ENCODE results near the gene ATP8B4.

The ATP8B4 gene

DNA sequence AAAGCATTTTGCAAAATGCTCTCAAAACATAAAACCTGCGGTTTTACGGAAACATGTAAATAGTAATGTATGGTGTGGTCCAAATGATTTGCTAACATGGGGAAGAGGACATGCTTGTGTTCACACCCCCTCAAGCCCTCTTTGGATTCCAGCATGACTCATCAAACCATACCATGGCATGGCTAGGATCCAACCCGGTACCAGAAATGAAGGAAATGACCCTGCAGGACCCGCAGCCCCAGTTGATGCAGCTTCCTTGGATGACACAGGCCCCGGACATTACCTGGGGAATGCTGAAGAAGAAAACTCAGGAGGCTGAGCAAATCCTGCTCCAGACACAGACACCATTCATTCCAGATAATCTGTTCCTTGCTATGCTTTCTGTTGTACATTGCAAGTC, 275.3 kb downstream of the ATP8B4 start:
- ChIA-PET POLR2A (no interaction called here), CTCF (no interaction called here)
- no peak for DNase-seq (ENCODE audit: extremely low spot score)
- TF ChIP-seq, protein P1, sequence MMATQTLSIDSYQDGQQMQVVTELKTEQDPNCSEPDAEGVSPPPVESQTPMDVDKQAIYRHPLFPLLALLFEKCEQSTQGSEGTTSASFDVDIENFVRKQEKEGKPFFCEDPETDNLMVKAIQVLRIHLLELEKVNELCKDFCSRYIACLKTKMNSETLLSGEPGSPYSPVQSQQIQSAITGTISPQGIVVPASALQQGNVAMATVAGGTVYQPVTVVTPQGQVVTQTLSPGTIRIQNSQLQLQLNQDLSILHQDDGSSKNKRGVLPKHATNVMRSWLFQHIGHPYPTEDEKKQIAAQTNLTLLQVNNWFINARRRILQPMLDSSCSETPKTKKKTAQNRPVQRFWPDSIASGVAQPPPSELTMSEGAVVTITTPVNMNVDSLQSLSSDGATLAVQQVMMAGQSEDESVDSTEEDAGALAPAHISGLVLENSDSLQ (IDR thresholded peaks at IDR 0.05), result no peak
- TF ChIP-seq BHLHE40 (IDR thresholded peaks at IDR 0.05; ENCODE audit: borderline replicate concordance) (no peak), NFRKB (IDR thresholded peaks at IDR 0.05) (no peak), ELF4 (IDR thresholded peaks at IDR 0.05) (no peak), FOXK2 (IDR thresholded peaks at IDR 0.05) (no peak), SP1 (IDR thresholded peaks at IDR 0.05) (no peak), TARDBP (IDR thresholded peaks at IDR 0.05) (no peak), HDGF (IDR thresholded peaks at IDR 0.05; ENCODE audit: borderline replicate concordance) (no peak), LEF1 (IDR thresholded peaks at IDR 0.05; ENCODE audit: borderline replicate concordance) (no peak)

DNA sequence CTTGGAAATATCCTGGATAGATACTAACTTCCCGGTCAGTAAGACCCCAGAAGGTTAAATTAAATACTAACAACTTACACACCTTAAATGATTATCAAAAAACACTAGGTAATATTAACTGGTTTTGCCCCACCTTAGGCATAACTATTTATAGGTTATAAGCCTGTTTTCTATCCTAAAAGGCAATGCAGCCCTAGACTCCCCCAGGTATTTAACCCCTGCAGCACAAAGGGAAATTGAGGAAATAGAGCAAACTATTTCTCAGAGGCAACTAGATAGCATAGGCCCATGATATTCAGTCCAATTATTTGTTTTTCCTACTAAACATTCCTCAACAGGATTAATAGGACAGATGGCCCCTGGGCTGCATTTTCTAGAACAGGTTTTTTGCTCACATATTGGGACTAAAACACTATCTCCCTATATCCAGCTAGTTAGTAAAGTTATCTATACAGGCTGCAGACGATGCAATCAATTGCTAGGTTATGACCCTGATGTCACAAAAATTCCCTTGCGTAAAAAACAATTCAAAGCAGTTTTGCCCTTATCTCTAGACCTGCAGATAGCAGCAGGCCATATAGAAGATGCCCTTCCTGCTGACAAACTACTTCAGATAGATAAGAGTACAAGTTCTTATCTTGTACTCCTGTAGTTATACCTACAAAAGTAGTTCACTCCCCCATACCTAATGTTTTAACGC, 276.9 kb downstream of the ATP8B4 start:
- DNase-seq (ENCODE audit: extremely low spot score), result no peak
- TF ChIP-seq CTBP1 (IDR thresholded peaks at IDR 0.05; ENCODE audit: borderline replicate concordance) (no peak), L3MBTL2 (conservative IDR thresholded peaks at IDR 0.05) (no peak), LEF1 (IDR thresholded peaks at IDR 0.05; ENCODE audit: borderline replicate concordance) (no peak), SUZ12 (IDR thresholded peaks at IDR 0.05) (no peak), HDGF (IDR thresholded peaks at IDR 0.05; ENCODE audit: borderline replicate concordance) (no peak), FOXA1 (IDR thresholded peaks at IDR 0.05) (no peak), ZNF384 (IDR thresholded peaks at IDR 0.05) (no peak), NFRKB (IDR thresholded peaks at IDR 0.05) (no peak), TARDBP (IDR thresholded peaks at IDR 0.05) (no peak), BHLHE40 (IDR thresholded peaks at IDR 0.05; ENCODE audit: borderline replicate concordance) (no peak), FOXK2 (IDR thresholded peaks at IDR 0.05) (no peak), ARNT (IDR thresholded peaks at IDR 0.05) (no peak), SP1 (IDR thresholded peaks at IDR 0.05) (no peak), FOXM1 (IDR thresholded peaks at IDR 0.05; ENCODE audit: borderline replicate concordance) (no peak), ELF4 (IDR thresholded peaks at IDR 0.05) (no peak)
- TF ChIP-seq, protein P1 (IDR thresholded peaks at IDR 0.05), result no peak
- ChIA-PET CTCF (no interaction called here), POLR2A (no interaction called here)

- CTCF ChIA-PET, result interaction anchor here (0.7 kb wide), 1 partner anchor 600 kb away, joined by 3 read pairs; no protein-coding TSS in a partner anchor
- no peak for DNase-seq (ENCODE audit: extremely low spot score)
- TF ChIP-seq ZNF384 (IDR thresholded peaks at IDR 0.05) (no peak), L3MBTL2 (conservative IDR thresholded peaks at IDR 0.05) (no peak), HDGF (IDR thresholded peaks at IDR 0.05; ENCODE audit: borderline replicate concordance) (no peak), TARDBP (IDR thresholded peaks at IDR 0.05) (no peak), ARNT (IDR thresholded peaks at IDR 0.05) (no peak), NFRKB (IDR thresholded peaks at IDR 0.05) (no peak), LEF1 (IDR thresholded peaks at IDR 0.05; ENCODE audit: borderline replicate concordance) (no peak)
- TF ChIP-seq, protein P1 (IDR thresholded peaks at IDR 0.05), result no peak
- POLR2A ChIA-PET, result no interaction called here
Observed at GRCh38 chr15:49832511-49832910, 286.5 kb downstream of the ATP8B4 start.

GRCh38 chr15:49831206-49831965, 287.6 kb downstream of the ATP8B4 start:
- no peak for DNase-seq (ENCODE audit: extremely low spot score)
- ChIA-PET POLR2A (no interaction called here), CTCF (interaction anchor here (0.7 kb wide), 1 partner anchor 599 kb away, joined by 3 read pairs; no protein-coding TSS in a partner anchor)
- TF ChIP-seq NFRKB (IDR thresholded peaks at IDR 0.05) (no peak), FOXA1 (IDR thresholded peaks at IDR 0.05) (no peak), ELF4 (IDR thresholded peaks at IDR 0.05) (no peak), HDGF (IDR thresholded peaks at IDR 0.05; ENCODE audit: borderline replicate concordance) (no peak), ARNT (IDR thresholded peaks at IDR 0.05) (no peak), L3MBTL2 (conservative IDR thresholded peaks at IDR 0.05) (no peak), FOXK2 (IDR thresholded peaks at IDR 0.05) (no peak), BHLHE40 (IDR thresholded peaks at IDR 0.05; ENCODE audit: borderline replicate concordance) (no peak), ZNF384 (IDR thresholded peaks at IDR 0.05) (no peak), CTBP1 (IDR thresholded peaks at IDR 0.05; ENCODE audit: borderline replicate concordance) (no peak), LEF1 (IDR thresholded peaks at IDR 0.05; ENCODE audit: borderline replicate concordance) (no peak), SP1 (IDR thresholded peaks at IDR 0.05) (no peak), SUZ12 (IDR thresholded peaks at IDR 0.05) (no peak), FOXM1 (IDR thresholded peaks at IDR 0.05; ENCODE audit: borderline replicate concordance) (no peak), TARDBP (IDR thresholded peaks at IDR 0.05) (no peak)
- TF ChIP-seq, protein P1 (IDR thresholded peaks at IDR 0.05), result no peak

DNA sequence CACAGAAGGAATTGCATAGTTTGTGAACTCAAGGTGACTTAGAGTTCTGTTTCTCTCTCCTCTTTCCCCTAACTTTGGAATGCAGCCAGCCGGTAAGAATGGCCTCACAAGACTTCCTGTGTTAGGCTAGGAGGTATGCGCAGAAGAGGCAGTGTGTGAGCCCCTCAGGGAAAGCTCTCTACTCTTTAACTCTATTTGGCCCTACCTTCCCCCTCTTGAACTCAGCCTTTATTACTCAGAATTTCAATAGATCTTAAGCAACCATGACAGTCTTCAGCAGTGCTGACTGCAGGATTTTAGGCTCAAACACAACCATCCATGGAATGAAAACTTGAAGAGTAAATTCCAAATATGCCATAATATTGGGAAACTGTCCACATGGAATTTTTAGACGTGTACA, 288.6 kb downstream of the ATP8B4 start:
- ChIA-PET CTCF (no interaction called here), POLR2A (no interaction called here)
- TF ChIP-seq SUZ12 (IDR thresholded peaks at IDR 0.05) (no peak), BHLHE40 (IDR thresholded peaks at IDR 0.05; ENCODE audit: borderline replicate concordance) (no peak), HDGF (IDR thresholded peaks at IDR 0.05; ENCODE audit: borderline replicate concordance) (no peak), TARDBP (IDR thresholded peaks at IDR 0.05) (no peak), FOXA1 (IDR thresholded peaks at IDR 0.05) (no peak), ELF4 (IDR thresholded peaks at IDR 0.05) (no peak), NFRKB (IDR thresholded peaks at IDR 0.05) (no peak), FOXK2 (IDR thresholded peaks at IDR 0.05) (no peak), FOXM1 (IDR thresholded peaks at IDR 0.05; ENCODE audit: borderline replicate concordance) (no peak), ZNF384 (IDR thresholded peaks at IDR 0.05) (no peak), CTBP1 (IDR thresholded peaks at IDR 0.05; ENCODE audit: borderline replicate concordance) (no peak), SP1 (IDR thresholded peaks at IDR 0.05) (no peak), LEF1 (IDR thresholded peaks at IDR 0.05; ENCODE audit: borderline replicate concordance) (no peak), ARNT (IDR thresholded peaks at IDR 0.05) (no peak), L3MBTL2 (conservative IDR thresholded peaks at IDR 0.05) (no peak)
- TF ChIP-seq, protein P1 (IDR thresholded peaks at IDR 0.05), result no peak
- DNase-seq (ENCODE audit: extremely low spot score), result no peak

All from HEK293T (cell line).